Erythroblast (primary cell): ENCODE measurements around the gene DBH.

ENCODE experiments used
- GATA1 ChIP-seq: IDR thresholded peaks from 2 replicates; pipeline ENCODE4 v1.6.1; 2011; ENCODE audit warnings: low read depth, mild to moderate bottlenecking, control low read depth, low read length, moderate library complexity
- POLR2A ChIP-seq: IDR thresholded peaks from 2 replicates; pipeline ENCODE4 v1.6.1; 2011; ENCODE audit warnings: mild to moderate bottlenecking, low read length

DNA sequence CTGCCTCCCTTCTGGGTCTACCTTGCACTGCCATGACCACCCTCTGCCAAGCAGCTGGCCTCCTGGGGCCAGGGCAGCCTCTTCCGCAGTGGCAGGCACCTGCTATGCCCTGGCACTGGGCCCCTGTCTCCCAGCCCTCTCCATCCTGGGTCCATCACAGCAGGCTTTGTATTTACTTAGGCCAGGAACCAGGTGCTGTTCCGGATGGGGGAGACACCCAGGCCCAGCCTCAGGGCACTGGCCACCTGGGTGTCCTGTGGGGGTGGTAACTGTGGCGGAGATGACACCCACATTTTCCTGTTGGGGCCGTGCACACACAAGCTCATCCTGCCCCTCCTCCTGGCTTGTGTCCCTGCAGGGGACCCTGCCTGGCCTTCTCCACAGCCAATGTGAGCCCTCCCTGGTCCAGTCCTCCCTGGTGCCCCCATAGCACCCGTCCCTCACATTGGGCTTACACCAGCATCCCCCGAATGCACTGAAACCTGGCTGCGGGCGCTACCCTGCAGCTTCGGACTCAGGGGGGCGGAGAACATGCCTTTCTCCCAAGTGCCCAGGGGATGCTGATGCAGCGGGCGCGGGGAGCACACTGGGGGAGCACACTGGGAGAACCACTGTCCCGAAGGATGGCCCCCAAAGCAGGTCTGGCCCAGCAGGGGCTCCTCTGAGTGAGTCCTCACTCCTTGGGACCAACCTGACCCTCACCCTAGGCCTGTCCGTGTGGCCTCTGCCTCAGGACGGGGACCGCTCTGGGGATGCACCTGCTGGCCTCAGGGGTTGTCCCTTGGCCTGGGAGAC is 44.9 kb upstream of the DBH start:
- TF ChIP-seq POLR2A (no peak), GATA1 (no peak)
